HG03196 (cell line): ENCODE results near the gene ROM1.
"Not testable (repeated sequence)": the region's sequence is repeated elsewhere in the genome, so short reads cannot be mapped to it uniquely, and the experiment has no call there.

Experiments
- ATAC-seq: cut with Tn5 transposase; IDR thresholded peaks from one replicate; pipeline ENCODE4 v1.9.1; 2021; ENCODE audit not compliant: unreplicated experiment

Gene ROM1

GRCh38 chr11:62607714-62608113 lies 5.3 kb upstream of the ROM1 start:
- no peak for ATAC-seq

DNA sequence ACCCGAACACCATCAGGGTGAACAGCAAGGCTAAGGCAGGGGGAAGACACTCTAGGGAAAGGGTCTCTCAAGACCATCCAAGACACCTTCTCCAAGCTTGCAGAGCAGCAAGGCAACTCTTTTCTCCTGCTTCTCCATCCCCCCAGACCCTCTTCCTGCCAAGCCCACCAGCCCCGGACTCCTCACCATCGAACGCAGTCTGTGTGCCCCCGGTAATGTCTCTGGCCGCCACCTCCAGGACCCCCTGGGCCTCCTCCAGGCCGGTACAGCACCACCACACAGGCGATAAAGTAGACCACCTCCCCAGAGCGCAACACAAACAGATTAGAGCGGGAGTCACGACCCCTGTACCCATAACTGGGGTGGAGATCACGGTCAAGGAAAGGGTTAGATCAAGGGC lies 4.3 kb upstream of the ROM1 start:
- no peak for ATAC-seq

GRCh38 chr11:62610403-62610802 lies 2.7 kb upstream of the ROM1 start:
- ATAC-seq, result no peak

- no peak for ATAC-seq
Measured at GRCh38 chr11:62610814-62611704, 2.0 kb upstream of the ROM1 start.

- peak; percentile 8 for ATAC-seq
Measured at GRCh38 chr11:62611705-62612365, 1.2 kb upstream of the ROM1 start.

GRCh38 chr11:62613291-62613778 lies 278 bp downstream of the ROM1 start:
- peak; percentile 0 for ATAC-seq

DNA sequence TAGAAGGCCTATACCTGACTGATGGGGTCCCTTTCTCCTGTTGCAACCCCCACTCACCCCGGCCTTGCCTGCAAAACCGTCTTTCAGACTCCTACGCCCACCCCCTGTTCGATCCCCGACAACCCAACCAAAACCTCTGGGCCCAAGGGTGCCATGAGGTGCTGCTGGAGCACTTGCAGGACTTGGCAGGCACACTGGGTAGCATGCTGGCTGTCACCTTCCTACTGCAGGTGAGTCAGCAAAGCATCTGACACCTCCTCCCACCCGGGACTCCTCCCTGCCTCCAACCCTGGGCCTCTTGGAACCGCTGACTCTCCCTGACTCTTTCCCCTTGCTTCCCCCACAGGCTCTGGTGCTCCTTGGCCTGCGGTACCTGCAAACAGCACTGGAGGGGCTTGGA lies 1.2 kb downstream of the ROM1 start:
- ATAC-seq, result no peak

GRCh38 chr11:62615521-62615920 lies 2.5 kb downstream of the ROM1 start:
- no peak for ATAC-seq

DNA sequence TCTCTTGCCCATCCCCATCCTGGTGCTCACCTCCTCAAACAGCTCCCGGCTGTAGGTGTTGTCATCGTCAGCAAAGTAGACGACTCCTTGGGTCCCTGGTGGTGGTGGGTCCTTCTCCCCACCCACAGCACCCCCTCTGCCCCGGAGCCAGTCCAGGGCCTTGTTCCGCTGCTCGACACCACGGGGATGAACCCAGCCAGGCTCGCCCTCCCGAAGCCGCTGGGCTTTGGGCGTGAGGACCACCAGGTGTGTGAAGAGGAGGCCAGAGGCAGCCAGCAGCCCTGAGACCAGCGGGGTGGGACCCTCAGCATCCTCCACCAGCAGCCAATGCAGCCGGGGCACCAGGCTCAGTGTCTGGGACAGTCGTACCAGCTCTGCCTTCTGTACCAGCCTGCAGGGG lies 3.9 kb downstream of the ROM1 start:
- ATAC-seq, result not testable (repeated sequence)

- ATAC-seq, result no peak
Measured at GRCh38 chr11:62621027-62621566, 8.0 kb downstream of the ROM1 start.

DNA sequence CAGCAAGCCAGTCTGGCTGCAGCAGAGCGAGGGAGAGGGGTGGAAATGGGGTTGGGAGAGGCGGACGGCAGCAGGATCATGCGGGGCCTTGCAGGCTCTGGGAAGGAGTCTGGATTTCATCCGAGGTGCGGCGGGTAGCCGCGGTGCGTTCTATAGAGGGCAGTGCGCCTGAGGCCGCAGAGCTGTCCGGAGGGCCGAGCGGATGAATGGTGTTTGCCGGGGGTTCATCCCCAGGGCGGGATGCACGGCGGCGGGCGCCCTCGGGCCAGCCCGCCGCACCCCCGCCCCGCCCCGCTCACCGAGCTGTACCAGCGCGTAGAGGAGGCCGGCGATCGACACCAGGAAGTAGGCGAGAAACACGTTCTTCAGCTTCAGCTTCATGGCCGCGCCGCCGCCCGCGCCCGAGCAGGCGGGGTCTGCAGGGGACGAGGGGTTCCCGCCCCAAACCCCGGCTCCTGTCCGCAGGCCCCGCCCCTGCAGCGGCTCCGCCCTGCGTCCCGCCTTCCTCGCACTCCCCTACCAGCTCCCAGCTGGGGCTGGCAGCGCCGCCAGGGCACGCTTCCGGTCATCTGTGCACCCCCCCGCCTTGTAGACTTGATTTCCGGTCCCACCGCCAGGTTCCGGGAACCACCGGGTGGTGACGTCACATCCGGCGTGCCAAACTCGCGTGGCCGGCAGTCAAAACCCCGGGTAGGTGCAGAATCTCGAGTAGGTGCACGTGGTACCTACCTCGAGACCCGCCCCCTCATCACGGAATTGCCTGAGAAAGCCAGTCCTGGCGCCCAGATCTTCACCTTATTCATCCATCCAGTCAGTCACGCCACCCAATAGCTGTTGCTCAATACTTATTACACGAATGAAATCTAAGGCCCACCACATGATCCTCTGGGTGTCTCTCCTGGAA lies 8.8 kb downstream of the ROM1 start, which contains the start of gene B3GAT3:
Gene B3GAT3, minus strand, starts transcription at position 420 of the 904 bp plus-strand sequence. Its CDS starts 39 bp downstream, at position 381.
- ATAC-seq, result peak; percentile 90

DNA sequence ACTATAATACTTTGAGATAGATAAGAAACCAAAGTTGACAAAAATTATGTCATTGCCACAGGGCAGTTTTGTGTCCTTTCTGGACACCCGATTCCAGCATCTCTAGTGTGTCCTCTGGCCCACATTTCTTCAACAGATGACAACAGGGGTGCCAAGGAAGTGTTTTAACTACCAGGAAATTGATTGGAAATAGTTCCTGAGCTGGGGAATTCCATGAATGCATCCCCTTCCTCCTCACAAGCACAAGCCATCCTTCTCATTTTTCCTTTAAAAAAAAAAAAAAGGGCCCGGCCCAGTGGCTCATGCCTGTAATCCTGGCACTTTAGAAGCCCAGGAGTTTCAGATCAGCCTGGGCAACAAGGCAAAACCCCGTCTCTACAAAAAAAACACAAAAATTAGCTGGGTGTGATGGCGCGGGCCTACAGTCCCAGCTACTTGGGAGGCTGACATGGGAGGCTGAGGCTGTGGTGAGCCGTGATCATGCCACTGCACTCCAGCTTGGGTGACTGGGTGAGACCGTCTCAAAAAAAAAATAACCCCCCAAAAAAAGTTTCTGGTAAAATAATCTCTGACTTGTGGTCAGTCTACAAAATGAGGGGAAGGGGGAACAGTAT lies 9.5 kb downstream of the ROM1 start:
- no peak for ATAC-seq

DNA sequence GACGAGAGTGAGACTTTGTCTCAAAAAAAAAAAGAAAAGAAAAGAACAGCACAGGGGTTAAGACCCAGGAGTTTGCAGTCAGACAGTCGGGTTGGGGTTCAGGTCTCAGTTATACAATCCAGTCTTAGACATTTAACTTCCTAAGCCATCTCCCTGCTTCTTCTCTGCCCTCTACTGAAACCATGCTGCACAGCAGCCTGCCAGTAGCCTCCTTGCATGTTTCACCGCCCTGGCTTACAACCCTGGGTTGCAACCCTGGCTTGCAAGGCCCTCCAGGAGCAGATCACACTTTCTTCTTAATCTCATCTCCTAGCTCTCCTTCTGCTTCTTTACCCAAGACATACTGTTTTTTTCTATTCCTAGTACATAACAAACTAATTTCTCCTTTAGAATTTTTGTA lies 14.7 kb downstream of the ROM1 start:
- no peak for ATAC-seq

GRCh38 chr11:62632492-62632891 lies 19.4 kb downstream of the ROM1 start:
- no peak for ATAC-seq

GRCh38 chr11:62644220-62644619 lies 31.2 kb downstream of the ROM1 start:
- no peak for ATAC-seq

GRCh38 chr11:62645671-62645945 lies 32.6 kb downstream of the ROM1 start:
- no peak for ATAC-seq

DNA sequence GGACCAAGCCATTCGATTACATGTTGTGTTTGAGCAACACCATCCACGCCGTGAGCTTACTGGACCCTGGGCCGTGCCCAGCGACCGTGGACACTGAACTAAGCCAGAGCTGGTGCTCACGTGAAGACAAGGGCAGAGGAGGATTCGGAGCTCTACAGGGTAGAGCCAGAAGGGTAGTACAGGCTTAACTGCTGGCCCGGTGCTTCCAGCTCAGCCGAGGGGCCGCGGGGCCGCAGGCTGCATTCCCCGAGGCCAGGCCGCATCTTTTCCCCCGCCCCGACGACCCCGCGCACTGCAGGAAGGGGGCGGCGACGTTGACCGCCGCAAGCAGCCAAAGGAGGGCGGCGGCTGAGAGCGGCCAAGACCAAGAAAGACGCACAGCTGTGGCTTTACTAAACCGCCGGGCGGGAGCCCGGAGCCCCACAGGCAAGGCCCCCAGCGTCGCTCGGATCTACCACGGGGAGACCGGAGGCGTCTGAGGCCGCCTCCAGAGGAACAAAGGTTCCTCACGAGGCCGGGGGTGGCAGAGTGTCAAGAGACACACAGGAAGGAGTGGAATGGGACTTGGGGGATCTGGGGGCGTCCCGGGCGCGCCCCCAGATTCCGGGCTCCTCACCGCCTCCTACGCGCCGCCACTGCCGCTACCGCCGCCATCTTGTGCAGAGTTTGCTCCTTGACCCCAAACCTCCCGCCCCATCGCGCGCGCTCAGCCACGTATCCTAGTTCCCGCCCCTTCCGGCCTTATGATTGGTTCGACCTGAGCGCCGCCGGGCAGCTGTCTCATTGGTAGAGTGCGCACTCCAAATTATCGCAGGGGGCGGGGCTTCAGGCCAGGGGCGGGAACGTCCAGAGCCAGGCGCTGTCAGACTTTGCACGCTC lies 33.1 kb downstream of the ROM1 start, which contains the start of gene GANAB:
Gene GANAB, minus strand, starts transcription at position 668 of the 879 bp plus-strand sequence. Its CDS starts 14 bp downstream, at position 654.
- peak; percentile 88 for ATAC-seq

- ATAC-seq, result no peak
Measured at GRCh38 chr11:62646825-62647608, 34.0 kb downstream of the ROM1 start.

DNA sequence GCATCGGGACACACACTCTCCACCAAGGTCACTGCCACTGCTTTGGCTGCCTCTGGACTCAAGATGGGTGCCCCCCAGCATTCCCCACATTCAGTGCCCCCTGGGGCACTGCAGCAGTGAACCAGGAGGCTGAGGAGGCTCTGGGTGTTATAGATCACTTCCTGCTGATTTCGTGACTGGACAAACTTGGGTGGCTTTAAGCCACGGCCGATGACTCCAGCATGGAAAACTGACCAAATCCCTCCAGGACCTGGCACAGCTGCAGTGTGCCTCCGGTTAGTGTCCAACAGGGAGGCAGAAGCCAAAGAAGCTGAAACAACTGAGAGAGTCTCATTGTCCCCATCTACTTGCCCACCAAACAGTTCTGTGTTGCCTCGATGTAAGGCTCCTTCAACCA lies 34.5 kb downstream of the ROM1 start:
- ATAC-seq, result no peak
